GM18505 (cell line): ENCODE results near the gene ARID2.

Experiments
- ATAC-seq: cut with Tn5 transposase; IDR thresholded peaks from one replicate; pipeline ENCODE4 v1.9.1; 2021; ENCODE audit not compliant: unreplicated experiment
- POLR2A ChIP-seq: IDR thresholded peaks from 4 replicates; pipeline ENCODE4 v1.6.1; 2011; ENCODE audit warnings: borderline replicate concordance; ENCODE audit not compliant: insufficient read depth, insufficient read length; ENCODE audit errors: extremely low read depth

The ARID2 gene

DNA sequence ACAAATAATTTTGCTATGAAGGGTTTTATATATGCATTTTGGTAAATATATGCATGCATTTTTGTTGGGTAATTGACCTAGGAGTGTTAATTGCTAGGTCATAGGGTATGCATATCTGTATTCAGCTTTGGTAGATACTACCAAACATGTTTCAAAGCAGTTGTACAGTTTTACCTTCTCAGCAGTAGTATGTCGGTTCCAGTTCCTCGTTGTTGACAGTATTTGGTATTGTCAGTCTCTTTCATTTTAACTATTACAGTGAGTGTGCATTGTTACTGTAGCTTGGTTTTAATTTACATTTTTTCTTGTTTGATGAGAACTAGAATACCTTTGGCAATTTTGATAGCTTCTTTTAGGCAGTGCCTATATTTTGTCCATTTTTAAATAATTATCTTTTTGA is 98.9 kb downstream of the ARID2 start:
- no peak for TF ChIP-seq POLR2A
- no peak for ATAC-seq

DNA sequence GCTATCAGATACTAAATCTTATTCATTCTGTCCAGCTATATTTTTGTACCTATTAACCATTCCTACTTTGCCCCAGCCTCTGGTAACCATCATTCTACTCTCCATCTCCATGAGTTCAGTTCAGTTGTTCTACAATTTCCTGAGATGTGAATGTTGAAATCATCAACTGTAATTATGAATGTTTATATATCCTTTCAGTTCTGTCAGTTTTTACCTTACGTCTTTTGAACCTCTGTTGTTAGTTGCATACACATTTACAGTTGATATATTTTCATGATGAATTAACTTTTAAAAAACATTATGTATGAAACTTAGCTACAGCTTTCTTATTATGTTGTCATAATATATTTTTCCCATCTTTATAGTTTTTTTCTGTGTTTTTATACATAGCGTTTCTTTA is 102.1 kb downstream of the ARID2 start:
- no peak for ATAC-seq
- no peak for TF ChIP-seq POLR2A

DNA sequence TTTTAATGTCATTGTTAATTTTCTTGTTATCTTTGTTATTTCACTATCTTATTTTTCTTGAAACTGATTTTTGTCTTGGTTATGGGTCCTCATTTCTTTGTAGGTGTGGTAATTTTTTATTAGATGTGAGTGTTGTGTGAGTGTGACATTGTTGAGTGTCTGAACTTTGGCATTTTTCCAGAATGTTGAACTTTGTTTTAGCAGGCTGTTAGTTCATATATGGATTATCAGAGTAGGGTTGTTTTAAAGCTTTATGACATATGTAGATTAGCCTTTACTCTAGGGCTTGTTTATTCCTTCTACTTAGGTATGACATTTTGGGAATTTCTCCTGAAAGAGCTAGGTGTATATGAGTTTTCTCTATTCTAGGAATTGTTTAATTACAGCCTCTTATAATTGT is 103.9 kb downstream of the ARID2 start:
- TF ChIP-seq POLR2A = no peak

DNA sequence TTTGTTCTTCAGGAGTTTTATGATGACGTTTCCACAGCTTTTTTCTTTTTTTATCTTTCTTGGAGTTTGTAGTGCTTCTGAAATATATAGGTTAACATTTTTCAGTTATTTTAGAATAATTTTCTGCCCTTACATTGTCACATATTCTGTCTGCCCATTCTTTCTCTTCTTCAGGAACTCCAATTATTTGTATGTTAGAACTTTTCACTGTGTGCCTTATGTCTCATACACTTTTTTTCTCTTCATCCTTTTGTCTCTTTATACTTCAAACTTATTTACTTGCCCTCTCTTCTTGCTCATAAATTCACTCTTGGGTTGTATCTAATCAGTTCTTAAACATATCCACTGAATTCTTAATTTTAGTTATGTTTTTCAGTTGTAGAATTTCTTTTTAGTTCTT is 105.3 kb downstream of the ARID2 start:
- no peak for ATAC-seq
- no peak for TF ChIP-seq POLR2A

More for the DNA sequence above, 103.9 kb downstream of the ARID2 start:
- no peak for ATAC-seq

DNA sequence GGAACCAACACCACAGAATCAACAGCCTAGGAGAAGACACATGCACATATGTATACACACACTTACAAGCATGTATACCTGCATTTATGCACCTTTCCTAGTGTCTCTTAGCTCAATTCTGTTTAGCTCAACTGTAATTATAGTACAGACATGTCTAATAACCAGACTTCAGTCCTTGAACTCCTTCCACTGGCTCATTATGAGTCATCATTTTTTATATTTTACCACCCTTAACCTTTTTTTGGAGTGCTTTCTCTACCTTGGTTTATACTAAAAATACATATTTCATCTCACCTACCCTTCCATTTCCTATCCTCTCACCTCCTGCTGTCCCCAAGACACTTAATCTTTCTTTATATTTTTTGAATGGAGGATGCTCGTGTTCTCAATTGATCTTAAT is 110.4 kb downstream of the ARID2 start:
- ATAC-seq = no peak
- TF ChIP-seq POLR2A = no peak

DNA sequence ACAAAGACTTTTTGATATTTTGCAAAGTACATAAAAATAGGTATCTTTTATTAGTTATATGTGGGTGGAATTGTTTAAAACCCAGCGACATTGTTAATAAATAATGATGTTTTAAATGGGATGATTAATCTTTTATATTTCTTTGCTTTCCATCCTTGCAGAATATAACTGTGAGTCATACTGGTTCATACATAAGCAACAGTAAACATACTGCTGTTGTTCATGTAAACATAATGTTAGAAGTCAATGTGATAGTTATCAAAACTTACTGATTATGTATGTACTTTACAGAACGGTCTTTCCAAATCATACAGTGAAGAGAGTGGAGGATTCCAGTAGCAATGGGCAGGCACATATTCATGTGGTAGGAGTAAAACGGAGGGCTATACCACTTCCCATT is 119.8 kb downstream of the ARID2 start:
- ATAC-seq = no peak
- no peak for TF ChIP-seq POLR2A

DNA sequence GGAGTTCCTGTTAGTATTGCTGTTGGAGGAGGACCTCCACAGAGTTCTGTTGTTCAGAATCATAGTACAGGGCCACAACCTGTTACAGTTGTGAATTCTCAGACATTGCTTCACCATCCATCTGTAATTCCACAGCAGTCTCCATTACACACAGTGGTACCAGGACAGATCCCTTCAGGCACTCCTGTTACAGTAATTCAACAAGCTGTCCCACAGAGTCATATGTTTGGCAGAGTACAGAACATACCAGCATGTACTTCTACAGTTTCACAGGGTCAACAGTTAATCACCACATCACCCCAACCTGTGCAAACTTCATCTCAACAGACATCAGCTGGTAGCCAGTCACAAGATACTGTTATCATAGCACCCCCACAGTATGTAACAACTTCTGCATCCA is 120.8 kb downstream of the ARID2 start:
- no peak for ATAC-seq
- no peak for TF ChIP-seq POLR2A

DNA sequence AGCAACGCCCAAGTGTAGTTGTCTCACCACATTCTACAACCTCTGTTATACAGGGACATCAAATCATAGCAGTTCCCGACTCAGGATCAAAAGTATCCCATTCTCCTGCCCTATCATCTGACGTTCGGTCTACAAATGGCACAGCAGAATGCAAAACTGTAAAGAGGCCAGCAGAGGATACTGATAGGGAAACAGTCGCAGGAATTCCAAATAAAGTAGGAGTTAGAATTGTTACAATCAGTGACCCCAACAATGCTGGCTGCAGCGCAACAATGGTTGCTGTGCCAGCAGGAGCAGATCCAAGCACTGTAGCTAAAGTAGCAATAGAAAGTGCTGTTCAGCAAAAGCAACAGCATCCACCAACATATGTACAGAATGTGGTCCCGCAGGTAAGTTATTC is 123.0 kb downstream of the ARID2 start:
- no peak for TF ChIP-seq POLR2A
- ATAC-seq = no peak

DNA sequence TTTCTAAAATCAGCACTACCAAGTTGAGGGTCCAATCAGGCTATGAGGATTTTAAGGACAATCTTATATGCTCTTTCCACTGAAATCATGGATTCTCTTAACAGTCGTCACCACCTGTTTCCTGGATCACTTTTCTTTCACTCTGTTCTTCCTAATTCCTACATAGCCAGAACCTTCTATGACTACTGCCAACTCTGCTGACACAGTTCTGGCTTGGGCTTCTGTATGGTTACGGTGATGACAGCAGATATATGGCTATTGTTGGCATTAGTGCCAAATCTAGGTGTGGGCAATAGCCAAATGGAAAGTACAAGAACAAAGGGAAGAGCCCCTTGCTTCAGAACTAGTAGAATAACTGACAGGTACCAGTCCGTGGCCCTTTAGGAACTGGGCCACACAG is 124.0 kb downstream of the ARID2 start:
- TF ChIP-seq POLR2A = no peak
- ATAC-seq = no peak

DNA sequence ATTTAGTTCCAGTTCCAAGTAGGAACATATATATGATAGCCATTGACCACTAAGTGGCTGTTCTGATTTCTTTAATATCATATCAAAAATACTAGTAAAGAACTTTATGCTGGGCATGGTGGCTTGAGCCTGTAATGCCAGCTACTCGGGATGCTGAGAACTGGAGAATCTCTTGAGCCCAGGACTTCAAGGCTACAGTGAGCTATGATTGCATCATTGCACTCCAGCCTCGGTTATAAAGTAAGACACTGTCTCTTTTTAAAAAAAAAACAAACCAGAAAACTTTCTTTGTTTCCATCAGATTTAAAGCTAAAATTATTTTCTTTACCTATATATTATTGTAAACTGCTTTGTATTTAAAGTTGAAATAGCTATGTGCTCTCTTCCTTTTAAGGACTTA is 133.8 kb downstream of the ARID2 start:
- no peak for ATAC-seq
- no peak for TF ChIP-seq POLR2A

DNA sequence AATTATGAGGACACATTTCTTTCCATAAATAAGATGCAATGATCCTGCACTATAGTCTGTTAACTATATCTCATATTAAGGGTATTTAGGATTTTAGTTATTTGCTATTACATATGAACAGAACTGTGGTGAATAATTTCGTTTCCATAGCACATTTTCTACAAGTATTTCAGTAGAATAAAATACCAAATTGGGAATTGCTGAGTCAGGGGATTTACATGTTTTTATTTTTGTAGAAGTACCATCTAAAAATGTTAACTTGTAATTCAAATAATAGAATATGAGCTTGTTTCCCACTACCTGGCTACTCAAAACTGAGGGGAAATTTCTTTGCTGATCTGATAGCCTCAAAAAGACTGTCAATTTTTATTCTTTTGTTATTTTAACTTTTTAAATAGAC is 136.8 kb downstream of the ARID2 start:
- no peak for TF ChIP-seq POLR2A
- ATAC-seq = no peak

DNA sequence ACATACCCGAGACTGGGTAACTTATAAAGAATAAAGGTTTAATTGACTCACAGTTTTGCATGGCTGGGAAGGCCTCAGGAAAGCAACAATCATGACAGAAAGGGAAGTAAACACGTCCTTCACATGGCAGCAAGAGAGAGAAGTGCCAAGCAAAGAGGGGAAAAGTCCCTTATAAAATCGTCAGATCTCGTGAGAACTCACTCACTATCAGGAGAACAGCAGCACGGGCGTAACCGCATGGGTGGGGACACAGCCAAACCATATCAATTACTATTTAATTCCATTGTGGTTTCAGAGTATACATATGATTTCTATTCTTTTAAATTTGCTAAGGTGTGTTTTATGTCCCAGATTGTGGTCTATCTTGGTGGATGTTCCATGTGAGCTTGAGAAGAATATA is 142.9 kb downstream of the ARID2 start:
- no peak for TF ChIP-seq POLR2A
- no peak for ATAC-seq

DNA sequence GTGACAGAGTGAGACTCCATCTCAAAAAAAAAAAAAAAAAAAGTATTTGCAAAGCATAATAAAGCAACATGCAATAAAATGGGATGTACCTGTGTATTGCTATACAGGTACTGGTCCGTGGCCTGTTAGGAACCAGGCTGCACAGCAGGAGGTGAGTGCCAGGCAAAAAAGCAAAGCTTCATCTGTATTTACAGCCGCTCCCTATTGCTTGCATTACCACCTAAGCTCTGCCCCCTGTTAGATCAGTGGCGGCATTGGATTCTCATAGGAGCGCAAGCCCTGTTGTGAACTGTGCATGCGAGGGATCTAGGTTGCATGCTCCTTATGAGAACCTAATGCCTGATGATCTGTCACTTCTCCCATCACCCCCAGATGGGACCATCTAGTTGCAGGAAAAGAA is 147.6 kb downstream of the ARID2 start:
- no peak for TF ChIP-seq POLR2A
- ATAC-seq = no peak

DNA sequence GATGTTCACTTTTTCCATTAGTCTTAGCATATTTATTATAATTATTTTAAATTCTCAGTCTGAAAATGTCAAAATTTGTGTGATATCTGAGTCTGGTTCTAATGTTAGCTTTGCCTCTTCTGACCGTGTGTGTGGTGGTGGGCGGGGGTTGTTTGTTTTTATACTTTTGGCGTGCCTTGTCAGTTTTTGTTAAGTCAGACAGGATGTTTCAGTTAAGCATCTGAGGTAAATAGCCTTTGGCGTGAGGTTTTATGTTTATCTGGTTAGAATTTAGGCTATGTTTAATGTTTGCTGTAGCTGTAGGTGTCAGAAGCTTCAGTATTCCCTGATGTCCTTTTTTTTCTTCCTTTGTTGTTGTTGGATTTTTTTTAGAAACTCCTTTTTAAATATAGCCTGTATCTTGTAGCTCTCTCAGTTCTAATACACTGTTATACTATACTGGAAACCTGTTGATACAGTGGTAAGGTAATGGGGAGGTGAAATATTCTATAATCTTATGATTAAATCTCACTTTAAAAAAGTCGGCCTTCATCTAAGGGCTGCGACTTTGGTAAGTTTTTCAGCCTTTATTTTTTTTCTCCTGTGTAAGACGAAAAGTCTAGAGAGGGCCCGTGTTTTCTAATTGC is 149.2 kb downstream of the ARID2 start:
- TF ChIP-seq POLR2A = no peak
- no peak for ATAC-seq

DNA sequence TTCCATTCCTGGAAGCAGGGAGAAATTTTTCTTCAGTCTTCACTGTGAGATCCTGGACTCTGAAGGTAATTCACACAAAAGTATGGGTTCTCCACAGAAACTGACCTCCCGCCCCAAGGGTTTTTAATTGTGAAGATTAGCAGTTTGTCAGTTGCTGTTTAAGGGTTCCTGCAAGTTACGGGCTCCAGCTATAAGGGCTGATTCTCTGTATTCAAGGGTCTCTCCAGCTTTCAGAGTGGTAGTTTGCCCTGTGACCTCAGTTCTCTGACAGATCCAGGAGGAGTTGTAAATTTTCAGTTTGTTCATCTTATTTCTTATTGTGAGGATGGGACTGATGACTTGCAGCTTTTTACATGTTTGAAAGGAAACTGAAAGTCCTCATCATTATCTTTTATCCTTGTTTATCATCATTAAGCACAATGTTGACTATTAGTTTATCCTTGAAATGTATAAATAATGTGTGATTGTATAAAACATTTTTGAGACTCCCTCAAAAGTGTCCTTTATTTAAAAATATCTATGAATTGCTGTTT is 149.9 kb downstream of the ARID2 start:
- no peak for TF ChIP-seq POLR2A
- ATAC-seq = no peak

DNA sequence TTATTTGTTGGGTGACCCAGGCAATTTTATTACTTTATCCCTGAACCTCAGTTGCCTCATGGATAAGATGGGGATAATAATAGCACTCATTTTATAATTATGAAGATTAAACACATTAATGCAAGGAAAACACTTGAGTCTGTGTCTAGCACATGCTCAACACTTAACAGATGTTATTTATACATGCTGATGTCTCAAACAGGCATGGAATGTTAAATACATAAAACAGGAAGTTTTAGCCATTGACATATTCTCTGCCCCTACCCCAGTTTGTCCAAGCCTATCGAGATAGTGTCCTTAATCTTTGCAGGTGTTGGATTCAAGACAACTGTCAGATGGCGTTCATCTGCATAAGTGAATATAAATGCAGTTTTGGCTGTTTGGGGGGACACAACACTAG is 151.0 kb downstream of the ARID2 start:
- no peak for TF ChIP-seq POLR2A
- ATAC-seq = no peak

DNA sequence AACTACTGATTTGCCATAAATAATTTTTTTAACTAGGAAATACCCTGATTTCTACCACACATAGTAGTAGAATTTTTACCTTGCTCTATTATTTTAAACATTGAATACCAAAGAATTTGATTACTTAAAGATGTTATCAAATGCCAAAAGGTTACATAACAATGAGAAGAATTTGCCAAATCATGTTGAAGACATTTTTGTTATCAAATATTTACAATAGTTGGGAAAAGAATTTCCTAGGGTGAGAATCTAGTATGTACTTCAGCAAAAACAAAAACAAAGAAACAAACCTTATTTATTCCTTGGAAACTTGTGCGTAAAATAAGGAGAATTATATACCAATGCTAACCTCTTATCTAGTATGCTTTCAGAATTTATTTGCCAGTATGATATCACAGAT is 153.7 kb downstream of the ARID2 start:
- no peak for TF ChIP-seq POLR2A
- no peak for ATAC-seq
